22Rv1 (cell line): ENCODE measurements around the gene RUVBL1.

ENCODE experiments used
- H3K27ac ChIP-seq: fragments of 450-650 bp; 2 replicates; pipeline ENCODE4 v1.5.1; 2017
- ZFX ChIP-seq: fragments of 450-650 bp; IDR thresholded peaks from 2 replicates; pipeline ENCODE4 v1.6.1; 2017; ENCODE audit warnings: antibody characterized with exemption, borderline replicate concordance
- TF ChIP-seq, protein P1 (sequence below): fragments of 450-650 bp; IDR thresholded peaks from 2 replicates; pipeline ENCODE4 v1.5.1; 2017; ENCODE audit warnings: mild to moderate bottlenecking

Gene RUVBL1

DNA sequence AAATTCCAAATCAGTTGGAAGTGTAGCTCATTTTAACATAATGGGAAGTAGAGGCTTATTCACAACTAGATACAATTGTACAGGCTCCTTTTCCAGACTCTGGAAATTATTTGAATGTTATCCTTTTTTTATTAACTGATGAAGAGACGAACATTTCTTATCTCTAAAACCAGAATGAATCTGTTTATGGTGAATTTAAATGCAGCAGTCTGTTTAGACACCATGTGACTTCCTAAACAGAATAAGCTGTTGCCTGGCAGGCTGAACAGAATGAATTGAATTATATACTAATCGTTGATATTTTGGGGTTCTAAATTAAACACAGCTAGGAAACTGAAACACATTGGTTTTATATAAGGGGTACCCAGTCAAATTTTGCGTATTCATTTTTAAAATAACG is 67.4 kb downstream of the RUVBL1 start:
- no peak overlapping the region for H3K27ac ChIP-seq
- no peak for TF ChIP-seq ZFX
- TF ChIP-seq, protein P1, sequence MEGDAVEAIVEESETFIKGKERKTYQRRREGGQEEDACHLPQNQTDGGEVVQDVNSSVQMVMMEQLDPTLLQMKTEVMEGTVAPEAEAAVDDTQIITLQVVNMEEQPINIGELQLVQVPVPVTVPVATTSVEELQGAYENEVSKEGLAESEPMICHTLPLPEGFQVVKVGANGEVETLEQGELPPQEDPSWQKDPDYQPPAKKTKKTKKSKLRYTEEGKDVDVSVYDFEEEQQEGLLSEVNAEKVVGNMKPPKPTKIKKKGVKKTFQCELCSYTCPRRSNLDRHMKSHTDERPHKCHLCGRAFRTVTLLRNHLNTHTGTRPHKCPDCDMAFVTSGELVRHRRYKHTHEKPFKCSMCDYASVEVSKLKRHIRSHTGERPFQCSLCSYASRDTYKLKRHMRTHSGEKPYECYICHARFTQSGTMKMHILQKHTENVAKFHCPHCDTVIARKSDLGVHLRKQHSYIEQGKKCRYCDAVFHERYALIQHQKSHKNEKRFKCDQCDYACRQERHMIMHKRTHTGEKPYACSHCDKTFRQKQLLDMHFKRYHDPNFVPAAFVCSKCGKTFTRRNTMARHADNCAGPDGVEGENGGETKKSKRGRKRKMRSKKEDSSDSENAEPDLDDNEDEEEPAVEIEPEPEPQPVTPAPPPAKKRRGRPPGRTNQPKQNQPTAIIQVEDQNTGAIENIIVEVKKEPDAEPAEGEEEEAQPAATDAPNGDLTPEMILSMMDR: no peak

DNA sequence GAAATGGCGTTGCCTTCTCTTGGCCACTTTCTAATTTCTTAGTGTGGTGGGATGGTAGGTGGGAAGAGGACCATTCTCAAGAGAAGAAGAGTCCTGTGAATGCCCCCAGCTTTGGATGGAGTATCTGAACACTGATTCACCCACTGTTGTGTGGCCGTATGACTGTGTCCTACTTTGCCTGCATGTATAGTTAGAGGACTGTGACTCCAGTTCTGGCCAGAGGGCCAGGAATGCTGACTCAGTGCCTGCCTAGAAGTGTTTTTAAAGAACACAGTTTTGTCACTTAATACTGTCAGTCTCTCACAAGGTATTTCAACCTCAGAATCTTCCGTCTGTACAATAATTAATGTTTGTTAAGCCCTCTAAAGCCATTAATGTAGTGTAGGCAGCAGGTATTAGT is 69.2 kb downstream of the RUVBL1 start:
- TF ChIP-seq, protein P1: no peak
- no peak for TF ChIP-seq ZFX
- no peak overlapping the region for H3K27ac ChIP-seq

DNA sequence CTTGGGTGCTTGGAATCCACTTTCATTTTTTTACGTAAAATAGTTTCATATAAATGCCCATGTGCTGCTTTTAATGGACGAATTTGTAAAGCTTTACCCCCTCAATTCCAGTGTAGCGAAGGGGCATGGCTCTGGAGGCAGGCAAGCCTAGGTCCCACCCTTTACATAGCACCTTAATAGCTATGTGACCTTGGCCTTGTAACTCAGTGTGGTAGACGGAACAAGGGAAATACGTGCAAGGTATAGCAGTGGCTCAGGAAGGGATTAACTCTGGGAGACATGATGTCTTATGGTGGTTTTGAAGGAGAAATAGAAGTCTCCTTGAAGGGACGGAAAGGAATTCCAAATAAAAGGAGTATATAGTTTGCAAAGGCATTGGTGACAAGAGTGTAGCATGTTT is 70.0 kb downstream of the RUVBL1 start:
- no peak for TF ChIP-seq ZFX
- TF ChIP-seq, protein P1: no peak
- H3K27ac ChIP-seq: no peak overlapping the region

DNA sequence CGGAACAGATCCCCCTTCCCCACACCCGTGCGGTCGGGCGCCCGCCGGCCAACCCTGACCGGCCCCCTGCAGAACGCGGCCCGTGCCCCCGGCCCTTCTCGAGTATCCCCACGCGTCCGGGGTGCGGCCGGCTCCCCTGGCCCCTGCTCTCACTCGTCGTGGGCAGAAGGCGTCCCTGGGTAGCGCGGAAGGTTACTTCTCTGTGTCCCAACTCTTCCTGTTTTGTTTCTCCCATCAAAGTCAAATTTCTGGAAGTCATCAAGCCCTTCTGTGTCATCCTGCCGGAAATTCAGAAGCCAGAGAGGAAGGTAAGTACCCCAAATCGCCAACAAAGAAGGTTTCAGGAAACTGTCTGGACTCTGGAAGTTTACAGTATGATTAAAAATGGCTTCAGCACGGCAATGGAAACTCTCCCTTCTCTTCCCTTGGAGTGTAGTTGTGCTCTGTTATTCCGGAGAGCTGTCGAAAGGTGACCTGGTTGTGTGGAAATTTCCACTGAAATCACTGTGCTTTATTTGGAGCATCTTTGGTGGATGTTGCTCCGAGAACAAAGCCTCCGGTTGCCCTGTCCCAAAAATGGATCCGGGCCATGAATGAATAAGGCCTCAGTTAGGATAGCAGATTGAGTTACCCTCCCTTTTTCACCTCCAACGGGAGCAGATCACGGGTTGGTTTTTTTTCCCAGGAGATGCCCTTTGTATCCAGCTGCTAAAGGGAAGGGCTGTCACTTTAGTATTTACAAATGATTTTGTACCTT is 70.8 kb downstream of the RUVBL1 start:
- TF ChIP-seq ZFX: no peak
- TF ChIP-seq, protein P1: no peak
- H3K27ac ChIP-seq: peak overlapping the region; percentile 79

DNA sequence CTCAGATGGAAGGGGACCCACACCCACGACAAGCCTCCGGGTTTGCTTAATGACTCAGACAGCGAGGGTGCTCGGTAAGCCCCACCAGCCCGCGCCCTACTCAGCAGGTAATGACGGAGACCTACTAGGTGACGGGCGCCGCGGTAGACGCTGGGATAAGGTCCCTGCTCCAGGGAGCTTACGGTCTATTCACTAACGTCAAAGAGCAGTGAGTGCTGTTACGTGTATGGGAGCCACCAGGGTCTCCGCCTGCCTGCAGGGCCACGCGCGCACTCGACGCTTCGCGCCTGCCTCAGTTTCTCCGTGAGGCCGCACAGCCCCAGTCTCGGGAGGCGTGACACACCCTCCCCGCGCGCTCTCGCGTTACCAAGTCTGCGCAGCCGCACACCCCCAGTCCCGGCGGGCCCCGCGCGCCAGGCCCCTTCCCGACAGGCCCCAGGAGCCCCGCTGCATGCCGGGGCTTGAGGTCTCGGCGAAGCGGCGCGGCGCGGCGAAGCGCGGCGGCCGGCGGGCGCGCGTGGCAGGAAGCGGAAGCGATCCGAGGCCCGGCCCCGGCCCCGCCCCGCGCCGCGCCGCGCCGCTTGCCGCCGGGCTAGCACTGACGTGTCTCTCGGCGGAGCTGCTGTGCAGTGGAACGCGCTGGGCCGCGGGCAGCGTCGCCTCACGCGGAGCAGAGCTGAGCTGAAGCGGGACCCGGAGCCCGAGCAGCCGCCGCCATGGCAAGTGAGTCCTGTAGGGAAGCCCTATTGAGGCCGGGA is 71.6 kb downstream of the RUVBL1 start, which contains the start of gene SEC61A1:
SEC61A1 (plus strand) TSS at position 601 of the 758 bp plus-strand sequence; CDS start at position 717, 116 bp downstream.
- peak within 1 kb of the TSS; percentile 79 for H3K27ac ChIP-seq

DNA sequence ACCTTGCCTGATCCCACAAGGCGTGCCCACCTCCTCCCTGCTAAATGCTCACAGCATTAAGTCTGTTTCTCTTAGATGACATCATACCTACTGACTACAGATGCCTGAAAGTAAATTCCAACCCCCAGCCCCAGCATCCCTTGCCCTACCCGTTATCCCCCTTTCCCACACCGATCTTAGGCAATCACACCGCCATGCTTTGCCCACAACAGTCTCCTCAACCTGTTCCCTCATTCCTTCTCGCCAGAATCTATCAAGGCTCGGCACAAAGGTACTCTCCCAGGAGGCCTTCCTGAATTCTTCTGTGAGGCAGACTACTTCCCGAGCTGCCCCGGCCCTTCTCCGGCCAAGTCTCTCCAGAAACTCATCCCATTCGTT is 72.2 kb downstream of the RUVBL1 start:
- H3K27ac ChIP-seq: peak overlapping the region; percentile 79
- no peak for TF ChIP-seq ZFX
- TF ChIP-seq, protein P1: no peak

More for the DNA sequence above, 71.6 kb downstream of the RUVBL1 start, which contains the start of gene SEC61A1:
- TF ChIP-seq ZFX: no peak

DNA sequence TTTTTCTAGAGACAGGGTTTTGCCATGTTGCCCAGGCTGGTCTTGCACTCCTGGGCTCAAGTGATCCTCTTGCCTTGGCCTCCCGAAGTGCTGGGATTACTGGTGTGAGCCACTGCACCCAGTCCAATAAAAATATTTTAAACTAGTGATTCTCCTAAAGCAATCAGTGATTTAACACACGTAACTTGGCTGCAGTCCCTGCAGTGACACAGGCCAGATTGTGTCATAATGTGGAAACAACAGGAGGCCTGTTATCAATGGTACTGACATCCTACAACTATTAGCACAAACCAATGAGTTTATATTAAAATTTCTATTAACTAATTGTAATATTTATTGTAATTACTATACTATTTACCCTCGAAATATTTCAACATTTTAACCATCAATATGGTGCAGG is 73.0 kb downstream of the RUVBL1 start:
- TF ChIP-seq ZFX: no peak
- TF ChIP-seq, protein P1: no peak
- H3K27ac ChIP-seq: peak overlapping the region; percentile 79
